Left lung (tissue), 10 donors: ENCODE measurements around the gene OR5K2. TPM values are rescaled to one million over a fixed set of nuclear protein-coding genes. Genes with fewer than 3 reads are reported as not detected.

Source experiments
- ATAC-seq: fragments of 200-7000 bp; cut with Tn5 transposase; one replicate; pipeline ENCODE4 v1.9.1; 2020; ENCODE audit warnings: moderate library complexity
- DNase-seq, 4 donors: peaks; one replicate each; pipeline ENCODE4 v3.0.0-alpha.2; 2013 to 2020
- H3K27ac ChIP-seq, 2 donors: fragments of 200-600 bp; sonication (generic) in 1 of 2; one replicate each; pipeline versions ENCODE4 v1.5.0 to v1.8.0; 2020 to 2021
- H3K27me3 ChIP-seq, 2 donors: fragments of 200-600 bp; sonication (generic) in 1 of 2; one replicate each; pipeline versions ENCODE4 v1.5.0 to v1.8.0; 2020 to 2021
- H3K36me3 ChIP-seq, 2 donors: fragments of 200-600 bp; sonication (generic) in 1 of 2; one replicate each; pipeline versions ENCODE4 v1.5.0 to v1.8.0; 2020 to 2021
- H3K4me1 ChIP-seq, 2 donors: fragments of 200-600 bp; one replicate each; pipeline ENCODE4 v1.8.0; 2021
- H3K4me3 ChIP-seq, 2 donors: fragments of 200-600 bp; sonication (generic) in 1 of 2; one replicate each; pipeline versions ENCODE4 v1.5.0 to v1.8.0; 2020 to 2021; ENCODE audit warnings: mild to moderate bottlenecking in 1 of 2
- H3K9me3 ChIP-seq, 2 donors: fragments of 200-600 bp; sonication (generic) in 1 of 2; one replicate each; pipeline versions ENCODE4 v1.5.0 to v1.8.0; 2020 to 2021
- CTCF ChIP-seq, 2 donors: fragments of 200-600 bp; sonication (generic) in 1 of 2; IDR thresholded peaks; one replicate each; pipeline versions ENCODE4 v1.5.0 to v1.8.0; 2021; ENCODE audit warnings: antibody characterized with exemption in 2 of 2
- intact Hi-C, 2 donors: fragments of 100-400 bp; cut with DNase I; formaldehyde crosslinking; loops; one replicate each; pipeline versions ENCODE4 v1.11.2 to v1.14.2; 2022
- polyA plus RNA-seq, 6 donors: library from polyadenylated mRNA; unstranded; fragments of 120-200 nt; gene quantifications; one replicate each; pipeline ENCODE4 v1.2.1, GENCODE V29; 2013; ENCODE audit not compliant: insufficient read length in 6 of 6
- total RNA-seq, 2 donors: library from RNA; stranded (reverse); fragmentation: NEBNext Ultra II Directional; extraction: Animal tissue kit (Norgen Biotek cat#: 25700); gene quantifications; one replicate each; pipeline ENCODE4 v1.2.1, GENCODE V29; 2021
- donor health status: DM: no; HTN: yes; CAD: no.
- donor health status: DM: no; HTN: no; CAD: no.

The OR5K2 gene
- total and polyA plus RNA-seq, 8 donors = 0.17 to 0.97 (median 0.46) TPM; not detected in 2

- no peak for TF ChIP-seq CTCF (IDR thresholded peaks at IDR 0.05)
- H3K36me3 ChIP-seq = no peaks in the 10 kb centered on the region
- H3K27me3 ChIP-seq = no peaks in the 10 kb centered on the region
- no peaks in the 10 kb centered on the region for H3K4me1 ChIP-seq
- ATAC-seq (no peak), DNase-seq (no peak)
- intact Hi-C loops = no loop called here
- H3K4me3 ChIP-seq = no peak overlapping the region
- no peaks in the 10 kb centered on the region for H3K9me3 ChIP-seq
- H3K27ac ChIP-seq = no peak overlapping the region
Observed at GRCh38 chr3:98528474-98529346, 31.2 kb downstream of the OR5K2 start.

GRCh38 chr3:98529856-98530459, 32.5 kb downstream of the OR5K2 start:
- Histone ChIP-seq H3K27me3 (no peaks in the 10 kb centered on the region), H3K4me1 (no peaks in the 10 kb centered on the region), H3K27ac (no peak overlapping the region), H3K36me3 (no peaks in the 10 kb centered on the region), H3K9me3 (no peaks in the 10 kb centered on the region), H3K4me3 (no peak overlapping the region)
- intact Hi-C loops = no loop called here
- DNase-seq (no peak), ATAC-seq (no peak)
- TF ChIP-seq CTCF (IDR thresholded peaks at IDR 0.05) = no peak

GRCh38 chr3:98530676-98531075, 33.2 kb downstream of the OR5K2 start:
- intact Hi-C loops = no loop called here
- H3K27ac ChIP-seq = no peak overlapping the region
- H3K4me1 ChIP-seq = no peaks in the 10 kb centered on the region
- H3K4me3 ChIP-seq = no peak overlapping the region
- H3K9me3 ChIP-seq = no peaks in the 10 kb centered on the region
- H3K27me3 ChIP-seq = no peaks in the 10 kb centered on the region
- ATAC-seq (no peak), DNase-seq (no peak)
- no peaks in the 10 kb centered on the region for H3K36me3 ChIP-seq
- no peak for TF ChIP-seq CTCF (IDR thresholded peaks at IDR 0.05)

- no peaks in the 10 kb centered on the region for H3K27me3 ChIP-seq
- no peaks in the 10 kb centered on the region for H3K36me3 ChIP-seq
- intact Hi-C loops = no loop called here
- no peak for DNase-seq
- H3K4me1 ChIP-seq = no peaks in the 10 kb centered on the region
- no peak for ATAC-seq
- H3K9me3 ChIP-seq = no peaks in the 10 kb centered on the region
- no peak within 1 kb of the TSS for H3K4me3 ChIP-seq
- TF ChIP-seq CTCF (IDR thresholded peaks at IDR 0.05) = no peak
- H3K27ac ChIP-seq = no peak within 1 kb of the TSS
Observed at GRCh38 chr3:98531622-98532274, 34.3 kb downstream of the OR5K2 start, which contains the start of gene GPR15. TSS of gene GPR15 (plus strand) at chr3:98531978. CDS start at chr3:98532034, 56 bp downstream.

- DNase-seq = no peak
- no peak overlapping the region for H3K4me3 ChIP-seq
Observed at GRCh38 chr3:98532275-98532637, 34.8 kb downstream of the OR5K2 start.

More at GRCh38 chr3:98532275-98532637, 34.8 kb downstream of the OR5K2 start:
- intact Hi-C loops = no loop called here
- Histone ChIP-seq H3K27me3 (no peaks in the 10 kb centered on the region), H3K4me1 (no peaks in the 10 kb centered on the region), H3K36me3 (no peaks in the 10 kb centered on the region), H3K27ac (no peak overlapping the region), H3K9me3 (no peaks in the 10 kb centered on the region)
- TF ChIP-seq CTCF (IDR thresholded peaks at IDR 0.05) = no peak
- no peak for ATAC-seq
